HG02852 (cell line): Measurements from ENCODE around the gene MRPL48.
"Not testable (repeated sequence)": the region's sequence is repeated elsewhere in the genome, so short reads cannot be mapped to it uniquely, and the experiment has no call there.

ENCODE experiments used
- ATAC-seq: cut with Tn5 transposase; IDR thresholded peaks from one replicate; pipeline ENCODE4 v1.9.1; 2021; ENCODE audit warnings: mild to moderate bottlenecking, moderate library complexity; ENCODE audit not compliant: unreplicated experiment

MRPL48 gene

DNA sequence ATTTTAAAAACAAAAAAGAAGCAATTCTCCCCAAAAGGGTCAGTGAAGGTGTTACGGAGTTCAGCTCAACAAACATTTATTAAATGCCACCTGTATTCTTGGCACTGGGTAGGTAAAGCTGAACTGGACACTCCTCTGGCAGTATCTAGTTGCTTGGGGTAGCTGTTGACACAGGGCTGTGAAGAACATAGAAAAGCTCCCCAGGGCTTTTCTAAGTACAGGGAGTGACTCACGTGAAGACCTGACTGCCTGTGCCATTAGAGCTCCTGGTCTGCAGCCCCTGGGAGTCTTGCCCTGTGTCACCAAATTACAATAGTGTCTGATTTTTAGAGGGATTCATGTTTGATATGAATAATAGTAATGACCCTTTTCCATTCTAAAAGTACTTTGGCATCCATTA is 45.4 kb downstream of the MRPL48 start:
- ATAC-seq: no peak

- ATAC-seq: no peak
Measured at GRCh38 chr11:73838443-73839122, 50.9 kb downstream of the MRPL48 start.

- ATAC-seq: no peak
Measured at GRCh38 chr11:73839123-73839457, 51.4 kb downstream of the MRPL48 start.

- ATAC-seq: no peak
Measured at GRCh38 chr11:73851046-73851764, 63.5 kb downstream of the MRPL48 start.

GRCh38 chr11:73852049-73852448 is 64.4 kb downstream of the MRPL48 start:
- no peak for ATAC-seq

DNA sequence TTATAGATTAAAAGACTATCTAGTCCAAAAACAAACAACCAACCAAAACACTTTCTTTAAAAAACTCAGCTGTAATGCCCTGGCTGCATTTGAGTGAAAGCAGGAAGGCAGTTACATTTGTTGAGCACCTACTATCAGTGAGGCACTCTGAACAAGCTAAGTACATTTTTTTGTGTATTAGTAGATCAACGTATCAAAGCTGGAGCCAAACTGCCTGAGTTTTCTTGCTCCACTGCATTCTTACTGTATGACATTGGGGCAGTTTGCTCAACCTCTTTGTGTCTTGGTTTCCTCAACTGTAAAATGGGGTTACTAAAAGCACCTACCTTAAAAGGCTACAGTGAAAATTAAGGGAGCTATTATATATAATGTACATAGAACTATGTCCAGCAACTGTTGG is 67.0 kb downstream of the MRPL48 start:
- ATAC-seq: no peak

- ATAC-seq: no peak
Measured at GRCh38 chr11:73856031-73856567, 68.4 kb downstream of the MRPL48 start.

- no peak for ATAC-seq
Measured at GRCh38 chr11:73859671-73860070, 72.0 kb downstream of the MRPL48 start.

DNA sequence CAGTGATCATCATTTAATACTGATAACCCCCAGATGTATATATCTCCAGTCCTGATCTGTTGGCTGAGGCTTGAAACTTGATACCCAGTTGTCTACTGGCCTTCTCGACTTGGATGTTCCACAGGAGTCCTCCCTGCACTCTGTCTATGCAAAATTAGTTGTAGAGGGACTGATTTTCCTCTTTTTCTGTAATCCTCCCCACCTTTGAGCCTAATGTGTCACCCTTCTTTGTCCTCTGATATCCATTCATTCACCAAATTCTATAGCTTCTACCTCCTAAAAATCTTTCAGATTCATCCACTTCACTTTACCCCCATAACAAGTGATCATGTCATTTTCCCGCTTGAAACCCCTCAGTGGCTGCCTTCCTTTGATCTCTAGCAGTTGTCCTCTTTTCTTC is 72.5 kb downstream of the MRPL48 start:
- ATAC-seq: no peak

GRCh38 chr11:73862986-73863385 is 75.3 kb downstream of the MRPL48 start:
- no peak for ATAC-seq

GRCh38 chr11:73866095-73866579 is 78.5 kb downstream of the MRPL48 start:
- ATAC-seq: no peak

GRCh38 chr11:73866586-73866996 is 78.9 kb downstream of the MRPL48 start:
- ATAC-seq: no peak

GRCh38 chr11:73869332-73869949 is 81.8 kb downstream of the MRPL48 start:
- no peak for ATAC-seq

DNA sequence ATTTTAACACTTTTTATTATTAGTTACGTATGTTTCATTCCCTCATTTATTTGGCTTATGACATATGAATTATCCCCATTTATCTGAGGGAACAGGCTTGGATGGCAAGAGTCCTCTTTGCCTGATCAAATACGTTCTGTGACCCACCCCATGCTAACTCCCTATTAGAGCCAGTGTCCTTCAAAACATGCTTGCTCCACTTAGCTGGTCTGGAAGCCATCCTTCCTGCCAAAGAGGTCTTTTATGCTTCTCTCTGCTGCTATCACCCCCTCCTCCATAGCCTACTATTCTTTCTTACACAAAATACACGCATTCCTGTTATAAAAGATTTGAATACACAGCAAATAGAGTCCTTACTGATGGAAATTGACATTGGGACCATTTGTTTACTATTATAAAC is 82.6 kb downstream of the MRPL48 start:
- ATAC-seq: no peak

DNA sequence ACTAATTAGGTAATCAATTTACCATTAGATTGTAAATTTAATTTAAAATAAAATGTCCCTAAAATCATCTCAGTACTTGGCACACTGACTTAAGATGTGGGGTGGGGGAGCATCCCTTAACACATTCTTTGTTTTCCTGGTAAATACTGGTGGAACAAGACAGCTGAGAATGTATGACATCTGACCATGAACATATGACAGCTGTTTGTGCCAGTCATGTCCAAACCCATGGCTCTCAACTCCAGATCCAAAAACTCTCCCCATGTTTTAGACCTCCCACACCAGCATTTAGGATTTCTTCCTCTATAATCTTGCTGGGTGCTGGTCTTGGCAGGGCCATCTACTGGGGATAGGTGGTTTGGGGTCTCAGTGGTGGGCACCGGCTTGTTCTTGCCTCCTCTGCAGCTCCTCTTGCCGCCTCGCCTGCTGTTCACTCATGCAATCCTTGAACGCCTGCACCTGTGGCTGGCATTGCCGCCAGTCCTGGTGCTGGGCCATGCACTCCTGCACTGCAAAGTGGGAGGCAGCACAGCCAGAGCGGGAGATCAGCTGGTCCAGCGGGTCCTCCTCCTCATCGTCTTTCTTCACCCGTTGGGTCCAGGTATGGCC is 85.2 kb downstream of the MRPL48 start:
- no peak for ATAC-seq

DNA sequence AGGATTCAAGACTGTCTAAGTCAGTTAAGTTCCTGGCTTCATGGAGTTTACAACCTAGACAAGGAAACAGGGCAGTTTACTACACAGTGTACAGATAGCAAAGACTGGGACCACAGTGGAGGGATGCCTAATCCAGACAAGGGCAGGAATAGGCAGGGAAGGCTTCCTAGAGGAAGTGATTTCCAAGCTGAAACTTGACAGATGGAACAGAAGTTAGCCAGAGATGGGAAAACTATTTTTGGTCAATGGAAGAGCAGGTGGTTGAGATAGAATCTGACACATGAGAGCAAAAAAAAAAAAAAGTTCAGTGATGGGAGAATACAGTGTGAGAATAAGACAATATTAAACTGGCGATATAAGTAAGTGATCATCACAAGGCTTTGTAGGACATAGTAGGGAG is 87.7 kb downstream of the MRPL48 start:
- no peak for ATAC-seq

- no peak for ATAC-seq
Measured at GRCh38 chr11:73875840-73876239, 88.2 kb downstream of the MRPL48 start.

DNA sequence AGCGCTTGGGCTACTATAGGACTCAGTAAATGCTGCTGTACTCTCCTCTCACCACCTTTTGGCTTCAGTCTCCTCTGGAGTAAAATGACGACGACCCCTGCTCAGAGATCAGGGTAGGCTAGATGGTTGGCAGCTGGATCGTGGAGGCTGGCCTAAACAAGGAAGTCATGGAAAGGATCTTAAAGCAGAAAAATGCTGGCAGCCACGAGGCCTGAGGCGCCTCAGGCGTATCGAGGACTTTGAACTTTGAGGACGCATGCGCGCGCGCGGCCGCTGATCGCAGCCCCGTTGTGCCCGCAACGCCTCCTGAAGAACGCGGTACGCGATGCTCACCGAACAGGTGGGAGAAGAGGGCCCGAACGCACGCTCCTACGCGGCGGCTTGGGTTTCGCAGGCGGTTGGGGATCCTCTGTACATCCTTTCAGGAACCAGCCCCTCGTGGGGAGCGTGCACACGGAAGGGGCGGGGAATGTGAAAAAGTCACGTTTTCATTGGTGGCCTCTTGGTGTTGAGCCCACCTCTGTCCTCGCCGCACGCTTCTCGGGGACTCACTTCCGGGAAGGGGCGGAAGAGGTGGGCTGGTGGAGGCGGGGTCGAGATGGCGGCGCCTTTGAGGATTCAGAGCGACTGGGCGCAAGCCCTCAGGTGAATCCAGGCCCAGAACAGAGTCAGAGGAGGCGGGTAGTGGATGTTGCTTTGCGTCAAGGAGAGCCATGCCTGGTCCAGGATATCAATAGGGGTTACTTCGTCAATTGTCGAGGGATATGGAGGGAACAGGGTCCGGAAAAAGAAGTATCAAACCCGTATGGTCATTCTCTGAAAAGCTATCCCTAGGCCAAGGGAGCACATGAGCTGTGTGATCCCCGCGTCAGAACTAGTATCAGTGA is 89.0 kb downstream of the MRPL48 start, which contains the start of the genes COA4 and PAAF1:
Gene COA4, minus strand, starts transcription at position 423 of the 887 bp plus-strand sequence. CDS start 3,468 bp downstream, outside the sequence.
Gene PAAF1, plus strand, starts transcription at position 576 of the 887 bp plus-strand sequence. Its CDS starts 23 bp downstream, at position 599.
- peak; percentile 93 for ATAC-seq

DNA sequence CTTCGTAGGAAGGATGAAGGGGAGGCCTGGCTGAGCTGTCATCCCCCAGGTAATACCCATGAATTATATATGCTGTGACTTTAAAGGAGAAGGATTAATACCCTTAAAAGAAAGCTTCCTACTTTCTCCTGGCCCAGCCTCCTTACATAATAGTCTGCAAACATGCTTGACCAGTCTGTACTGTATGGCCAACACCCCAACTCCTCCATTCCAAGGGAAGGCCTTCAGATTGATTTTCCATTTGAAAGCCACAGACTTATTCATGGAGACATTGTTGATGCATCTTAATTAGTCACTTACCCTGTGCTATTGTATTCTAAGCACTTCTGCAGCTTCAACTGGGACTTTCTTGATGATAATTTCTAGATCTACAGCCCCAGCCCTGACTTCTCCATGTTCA is 91.1 kb downstream of the MRPL48 start:
- no peak for ATAC-seq

GRCh38 chr11:73880449-73880848 is 92.8 kb downstream of the MRPL48 start:
- not testable (repeated sequence) for ATAC-seq
